HG03460 (cell line): ENCODE results near the gene COX8A.
"Not testable (repeated sequence)": the region's sequence is repeated elsewhere in the genome, so short reads cannot be mapped to it uniquely, and the experiment has no call there.

Experiments used
- ATAC-seq: cut with Tn5 transposase; IDR thresholded peaks from one replicate; pipeline ENCODE4 v1.9.1; 2021; ENCODE audit not compliant: unreplicated experiment

COX8A gene

GRCh38 chr11:63974259-63975143 lies at the start of gene COX8A:
COX8A (plus strand) TSS chr11:63974620; CDS start chr11:63974681, 61 bp downstream.
- ATAC-seq, result peak; percentile 97

DNA sequence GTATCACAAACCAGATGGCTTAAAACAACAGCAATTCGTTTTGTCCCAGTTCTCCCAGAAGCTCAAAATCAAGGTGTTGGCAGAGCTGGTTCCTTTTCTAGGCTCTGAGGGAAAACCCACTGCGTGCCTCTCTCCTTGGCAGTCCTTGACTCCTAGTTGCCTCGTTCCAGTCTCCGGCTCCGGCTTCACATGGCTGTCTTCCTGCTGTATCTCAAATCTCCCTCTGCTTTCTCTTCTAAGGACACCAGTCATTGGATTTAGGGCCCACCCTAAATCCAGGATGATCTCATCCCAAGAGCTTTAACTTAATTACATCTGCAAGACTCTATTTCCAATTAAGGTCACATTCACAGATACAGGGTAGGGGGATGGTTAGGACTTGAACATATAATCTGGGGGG lies 44.8 kb upstream of the COX8A start:
- ATAC-seq, result no peak

DNA sequence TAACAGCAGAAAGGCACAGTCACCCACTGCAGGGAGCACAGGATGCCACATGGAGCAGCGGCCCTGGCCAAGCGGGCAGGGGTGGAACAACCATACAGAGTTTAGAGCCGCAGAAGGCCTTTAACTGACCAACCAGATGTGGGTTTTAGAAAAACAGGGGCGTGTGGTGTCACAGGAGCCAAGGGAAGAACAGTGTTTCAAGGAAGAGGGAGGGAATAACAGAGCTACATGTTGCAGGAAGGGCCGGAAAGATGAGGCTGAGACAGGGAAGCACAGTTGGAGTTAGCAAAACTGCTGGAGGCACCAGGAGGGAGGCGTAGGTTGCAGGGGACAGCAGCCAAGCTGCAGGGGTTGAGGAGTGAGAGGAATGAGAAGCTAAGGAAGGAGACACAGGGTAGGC lies 43.4 kb upstream of the COX8A start:
- ATAC-seq, result no peak

GRCh38 chr11:63931876-63932275 lies 42.5 kb upstream of the COX8A start:
- ATAC-seq, result no peak

DNA sequence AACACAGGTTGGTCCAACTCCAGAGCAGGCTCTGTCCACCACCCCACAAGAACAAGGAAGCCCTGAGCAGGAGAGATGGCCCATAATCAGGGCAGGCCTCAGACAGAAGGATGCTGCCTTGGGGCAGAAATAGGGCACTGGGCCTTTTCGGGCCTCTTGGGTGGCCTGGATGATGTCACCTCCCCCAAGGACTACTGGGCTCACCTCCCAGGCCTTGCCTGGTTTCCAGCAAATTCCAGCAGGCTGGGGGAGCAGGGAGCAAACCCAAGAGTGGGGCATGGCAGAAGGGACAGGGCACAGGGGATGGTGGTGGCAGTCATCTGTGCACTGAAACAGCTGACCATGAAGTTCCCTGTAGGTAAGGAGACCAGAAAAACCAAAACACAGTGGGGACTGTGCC lies 41.0 kb upstream of the COX8A start:
- ATAC-seq, result no peak

- ATAC-seq, result peak; percentile 9
These were observed 36.5 kb upstream of the COX8A start for GRCh38 chr11:63937713-63938478.

DNA sequence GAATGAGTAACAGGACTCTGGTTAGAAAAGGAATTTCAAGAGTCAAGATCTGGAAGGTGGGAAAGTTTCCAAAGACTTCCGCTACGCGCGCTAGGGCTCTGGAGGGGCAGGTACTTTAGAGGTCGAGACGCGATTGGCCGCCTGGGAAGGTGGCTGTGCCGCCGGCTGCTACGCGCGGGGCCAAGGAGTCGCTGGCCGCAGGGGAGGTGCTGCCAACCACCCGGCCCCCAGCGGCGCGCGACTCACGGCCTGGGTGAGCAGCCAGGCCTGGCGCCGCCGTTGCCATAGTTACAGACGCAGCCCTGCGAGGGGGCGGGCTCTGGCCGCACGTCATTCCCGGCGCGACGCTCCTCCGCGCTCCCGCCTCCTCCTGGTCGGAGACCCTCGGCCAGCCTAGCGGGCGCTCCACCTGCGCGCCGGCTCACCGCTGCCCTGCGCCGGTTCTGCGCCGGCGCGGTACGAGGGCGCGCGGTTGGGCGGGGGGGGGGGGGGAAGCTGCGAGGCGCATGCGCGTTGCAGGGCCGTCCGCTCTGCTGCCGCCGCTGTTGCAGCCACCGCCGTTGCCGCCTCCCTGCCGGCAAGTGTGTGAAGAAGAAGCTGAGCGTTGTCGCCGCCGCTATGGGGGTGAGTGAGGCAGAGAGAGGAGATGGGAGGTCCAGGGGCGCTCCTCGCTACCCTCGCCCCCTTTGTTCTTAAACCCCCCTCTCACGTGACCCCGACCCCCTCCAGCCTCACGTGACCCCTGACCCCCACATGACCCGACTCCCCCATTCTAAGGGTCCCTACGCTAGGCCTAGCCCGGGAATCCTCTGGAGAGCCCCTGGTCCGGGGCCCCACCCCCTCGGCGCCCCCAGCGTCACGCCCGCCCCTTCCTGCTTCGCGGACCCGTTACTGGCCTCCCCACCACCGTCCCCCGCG lies 35.7 kb upstream of the COX8A start, which contains the start of gene NAA40:
Gene NAA40, plus strand, starts transcription at position 524 of the 918 bp plus-strand sequence. Its CDS starts 95 bp downstream, at position 619.
- ATAC-seq, result peak; percentile 89

GRCh38 chr11:63939397-63939891 lies 35.0 kb upstream of the COX8A start:
- no peak for ATAC-seq

DNA sequence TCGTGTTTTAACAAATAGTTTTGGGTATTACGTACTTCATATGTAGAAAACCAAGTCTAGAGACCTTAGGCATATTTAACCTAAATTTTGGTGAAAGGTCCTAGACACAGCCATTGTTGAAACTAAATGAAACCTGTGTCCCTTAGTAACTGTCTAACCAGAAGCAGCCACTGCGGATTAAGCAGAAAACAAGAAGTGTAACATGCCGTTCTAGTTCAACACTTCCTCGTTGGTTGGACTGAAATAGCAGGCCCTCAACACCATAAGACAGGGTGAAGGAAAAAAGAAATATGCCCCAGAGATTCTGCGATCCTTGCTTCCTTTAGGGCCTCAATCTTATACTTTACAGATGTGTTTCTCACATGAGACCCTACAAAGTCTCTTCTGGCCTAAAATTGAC lies 33.6 kb upstream of the COX8A start:
- no peak for ATAC-seq

DNA sequence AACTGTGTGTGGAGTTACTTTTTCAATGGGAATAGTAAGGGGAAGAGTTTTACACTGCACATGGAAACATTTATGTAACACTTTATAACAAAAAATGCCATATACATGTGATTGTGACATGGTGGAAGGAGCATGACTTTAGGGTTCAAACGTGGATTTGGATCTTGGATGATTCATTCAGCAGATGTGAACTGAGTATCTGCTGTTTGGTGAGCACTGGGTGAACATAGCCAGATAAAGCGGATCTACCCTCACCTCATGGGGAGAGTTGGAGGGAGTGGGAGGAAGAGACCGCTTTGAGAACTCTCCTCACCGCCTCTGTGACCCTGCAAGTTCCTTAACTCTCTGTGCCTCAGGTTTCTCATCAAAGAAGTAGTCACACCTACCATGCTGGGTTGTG lies 32.5 kb upstream of the COX8A start:
- ATAC-seq, result no peak

DNA sequence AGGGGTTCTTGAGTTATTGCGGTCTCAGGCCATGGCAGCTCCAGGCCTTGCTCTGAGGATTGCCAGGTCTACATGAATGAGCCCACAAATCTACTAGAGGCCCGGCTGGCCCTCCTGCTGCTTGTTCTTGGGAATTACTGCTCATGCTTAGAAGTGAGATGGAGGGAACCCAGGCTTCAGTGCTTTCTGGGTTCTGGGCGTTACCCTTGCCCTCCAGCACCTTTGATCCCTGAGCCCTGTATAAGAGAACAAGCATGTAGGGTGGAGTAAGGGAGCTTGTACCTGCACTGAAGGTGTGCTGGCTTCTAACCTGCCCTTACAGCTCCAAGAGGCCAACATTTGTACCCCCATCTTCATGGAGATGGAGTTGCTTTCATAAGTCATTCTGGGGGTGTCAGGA lies 31.6 kb upstream of the COX8A start:
- ATAC-seq, result no peak

GRCh38 chr11:63944987-63945386 lies 29.4 kb upstream of the COX8A start:
- no peak for ATAC-seq

- ATAC-seq, result no peak
These were observed 28.8 kb upstream of the COX8A start for GRCh38 chr11:63945477-63946163.

DNA sequence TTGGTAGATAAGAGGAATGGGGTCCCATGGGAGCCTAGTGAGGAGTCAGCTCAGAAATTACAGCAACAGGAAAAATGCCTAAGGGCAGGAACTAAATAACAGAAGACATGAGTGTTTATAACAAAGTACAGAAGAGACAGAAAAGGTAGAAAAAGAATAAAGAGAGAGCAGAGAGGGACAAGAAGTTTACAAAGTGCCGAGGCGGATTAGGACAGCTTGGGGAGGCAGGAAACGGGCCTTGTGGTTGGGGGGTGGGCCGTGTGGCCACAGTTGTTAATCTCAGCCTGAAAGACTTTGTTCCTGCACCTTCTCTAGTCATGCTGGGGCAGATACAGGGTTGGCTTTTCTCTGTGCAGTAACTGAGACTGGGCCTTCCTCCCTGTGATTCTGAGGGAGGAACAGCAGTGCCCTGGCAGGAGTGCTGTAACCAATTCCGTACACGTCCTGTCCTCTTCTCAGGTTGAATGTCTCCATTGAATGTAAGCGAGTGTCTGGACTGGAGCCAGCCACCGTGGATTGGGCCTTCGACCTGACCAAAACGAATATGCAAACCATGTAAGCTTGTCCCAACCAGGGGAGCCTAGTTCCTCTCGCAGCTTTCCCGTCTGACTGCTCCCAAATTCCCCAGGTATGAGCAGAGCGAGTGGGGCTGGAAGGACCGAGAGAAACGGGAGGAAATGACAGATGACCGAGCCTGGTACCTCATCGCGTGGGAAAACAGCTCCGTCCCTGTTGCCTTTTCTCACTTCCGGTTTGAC lies 22.5 kb upstream of the COX8A start:
- no peak for ATAC-seq

GRCh38 chr11:63952570-63952969 lies 21.9 kb upstream of the COX8A start:
- ATAC-seq, result no peak

GRCh38 chr11:63958008-63958407 lies 16.4 kb upstream of the COX8A start:
- ATAC-seq, result no peak

DNA sequence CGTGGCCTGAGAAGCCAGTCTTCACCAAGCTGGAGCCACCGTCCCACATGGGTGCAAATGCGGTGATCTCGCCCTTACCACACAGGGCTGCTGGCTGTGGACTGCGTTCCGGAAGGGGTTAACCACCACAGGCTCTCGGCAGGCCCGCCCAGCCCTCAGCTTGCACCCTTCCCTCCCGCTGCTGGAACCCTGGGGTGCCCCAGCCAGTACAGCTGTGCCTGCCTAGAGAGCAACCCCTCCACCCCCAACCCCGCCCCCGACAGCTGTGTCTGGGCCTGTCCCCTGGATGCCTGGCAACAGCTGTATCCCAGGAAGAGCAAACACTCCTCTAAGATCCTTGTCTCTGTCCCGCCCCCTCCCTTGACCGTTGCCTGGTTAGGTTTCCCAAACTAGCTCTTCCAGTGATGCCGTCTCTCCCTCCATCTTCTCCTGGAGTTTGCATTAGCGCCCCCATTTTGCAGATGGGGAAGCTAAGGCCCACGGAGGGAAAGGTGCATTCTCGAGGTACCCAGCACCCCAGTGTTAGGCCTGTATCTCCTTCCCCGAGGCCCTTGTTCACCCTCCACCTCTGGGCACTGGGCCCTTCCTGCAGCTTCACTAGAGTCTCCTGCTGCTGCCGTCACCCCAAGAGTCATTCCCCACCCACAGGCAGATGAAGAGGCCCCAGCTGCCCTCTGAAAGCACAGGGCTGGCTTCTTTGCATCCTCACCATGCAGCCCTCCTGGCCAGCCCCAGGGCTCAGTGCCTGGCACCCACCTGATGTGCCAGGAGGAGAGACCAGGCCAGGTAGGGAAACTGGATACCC lies 12.6 kb upstream of the COX8A start:
- ATAC-seq, result no peak

GRCh38 chr11:63963895-63964294 lies 10.5 kb upstream of the COX8A start:
- not testable (repeated sequence) for ATAC-seq

- no peak for ATAC-seq
These were observed 8.0 kb upstream of the COX8A start for GRCh38 chr11:63966444-63966843.
